HL-60/S4 (cell line): Measurements from ENCODE around the gene SERPINB5.

ENCODE experiments used
- in situ Hi-C: fragments of 300-500 bp; cut with MboI; formaldehyde crosslinking; loops from 2 replicates; pipeline ENCODE4 v1.14.3; 2022; ENCODE audit warnings: low sequenced_read_pairs

Gene SERPINB5

DNA sequence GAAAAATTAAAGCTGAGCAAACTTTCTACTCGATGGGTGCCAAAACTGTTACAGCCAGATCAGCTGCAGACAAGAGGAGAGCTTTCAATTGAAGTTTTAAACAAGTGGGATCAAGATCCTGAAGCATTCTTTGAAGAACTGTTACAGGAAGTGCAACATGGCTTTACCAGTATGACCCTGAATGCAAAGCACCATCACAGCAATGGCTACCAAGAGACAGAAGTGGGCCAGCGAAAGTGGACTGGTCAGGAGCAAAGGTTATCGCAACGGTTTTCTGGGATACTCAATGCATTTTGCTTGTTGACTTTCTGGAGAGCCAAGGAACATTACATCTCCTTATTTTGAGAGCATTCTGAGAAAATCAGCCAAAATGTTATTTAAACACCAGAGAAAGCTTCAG is 9.1 kb upstream of the SERPINB5 start:
- in situ Hi-C loops: no loop called here

GRCh38 chr18:63468575-63468974 is 8.2 kb upstream of the SERPINB5 start:
- in situ Hi-C loops: no loop called here

- in situ Hi-C loops: no loop called here
Measured at GRCh38 chr18:63470751-63471150, 6.0 kb upstream of the SERPINB5 start.

- in situ Hi-C loops: no loop called here
Measured at GRCh38 chr18:63472380-63472779, 4.4 kb upstream of the SERPINB5 start.

DNA sequence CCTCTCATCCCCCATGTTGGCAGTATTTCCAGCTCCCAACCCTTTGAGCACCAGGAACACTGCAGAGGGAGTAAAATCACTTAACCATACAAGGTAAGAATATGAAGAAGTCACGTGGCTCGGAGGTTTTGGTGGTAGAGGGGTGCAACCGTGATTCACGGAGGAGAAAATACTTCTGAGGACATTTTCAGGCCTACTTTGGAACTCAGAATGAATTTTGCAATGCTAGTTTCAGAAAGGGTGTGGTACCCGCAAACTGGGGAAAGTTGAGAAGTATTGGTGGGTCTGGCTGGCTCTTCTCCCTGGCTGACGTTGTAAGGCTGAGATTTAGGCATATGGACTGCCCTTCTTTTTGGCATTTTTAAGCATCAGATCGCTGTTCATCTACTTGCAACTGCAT is 442 bp downstream of the SERPINB5 start:
- in situ Hi-C loops: no loop called here

- in situ Hi-C loops: no loop called here
Measured at GRCh38 chr18:63477968-63478367, 1.2 kb downstream of the SERPINB5 start.

- in situ Hi-C loops: no loop called here
Measured at GRCh38 chr18:63479826-63480225, 3.1 kb downstream of the SERPINB5 start.

GRCh38 chr18:63480476-63480875 is 3.7 kb downstream of the SERPINB5 start:
- in situ Hi-C loops: no loop called here

GRCh38 chr18:63480915-63481314 is 4.2 kb downstream of the SERPINB5 start:
- in situ Hi-C loops: no loop called here

DNA sequence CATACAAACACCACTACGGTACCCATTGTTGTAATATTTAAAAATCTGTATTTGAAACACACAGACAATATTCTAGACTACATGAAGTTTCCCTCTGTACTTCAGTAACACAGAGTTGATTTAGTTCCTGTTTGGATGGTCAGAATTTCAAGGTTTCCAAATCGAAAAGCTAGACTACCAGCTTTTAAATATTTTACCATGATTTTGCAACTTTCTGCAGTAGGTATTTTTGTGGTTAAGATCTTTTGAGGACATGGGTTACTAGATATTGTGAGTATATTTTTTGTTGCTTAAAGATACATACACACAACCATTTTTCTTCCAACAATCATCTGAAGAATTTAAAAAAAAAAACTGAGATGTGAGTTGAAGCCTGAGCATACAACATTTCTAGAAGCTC is 10.9 kb downstream of the SERPINB5 start:
- in situ Hi-C loops: no loop called here

GRCh38 chr18:63488160-63488559 is 11.4 kb downstream of the SERPINB5 start:
- in situ Hi-C loops: no loop called here

DNA sequence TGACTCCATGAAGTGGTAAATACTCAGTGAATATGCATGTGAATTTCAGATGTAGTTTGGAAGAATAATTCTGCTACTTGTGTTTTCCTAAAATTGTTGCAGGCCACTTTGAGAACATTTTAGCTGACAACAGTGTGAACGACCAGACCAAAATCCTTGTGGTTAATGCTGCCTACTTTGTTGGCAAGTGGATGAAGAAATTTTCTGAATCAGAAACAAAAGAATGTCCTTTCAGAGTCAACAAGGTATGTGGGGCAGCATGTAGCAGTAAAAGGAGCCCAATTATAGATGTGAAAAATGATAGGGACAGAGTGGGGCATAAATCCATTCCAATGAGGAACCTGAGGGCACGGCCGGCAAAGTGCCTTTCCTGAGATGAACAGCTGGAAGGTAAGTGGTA is 16.1 kb downstream of the SERPINB5 start:
- in situ Hi-C loops: no loop called here

DNA sequence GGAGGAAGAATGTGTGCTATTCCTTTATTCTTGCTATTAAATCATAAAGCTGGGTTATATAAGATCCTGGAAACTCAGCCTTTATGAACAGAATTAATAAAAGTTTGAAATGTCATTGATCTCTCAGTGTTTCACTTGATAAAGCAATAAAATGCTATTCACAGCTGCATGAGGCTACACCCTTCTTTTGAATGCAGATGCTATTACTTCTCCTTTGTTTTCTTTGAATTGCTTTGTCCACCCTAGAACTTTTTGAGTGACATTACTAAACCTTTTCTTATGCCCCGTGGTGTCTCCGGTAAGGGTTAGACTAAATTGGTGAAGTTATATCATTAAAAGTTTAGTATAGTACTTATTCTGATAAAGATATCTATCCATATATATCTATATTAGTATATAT is 18.9 kb downstream of the SERPINB5 start:
- in situ Hi-C loops: no loop called here

DNA sequence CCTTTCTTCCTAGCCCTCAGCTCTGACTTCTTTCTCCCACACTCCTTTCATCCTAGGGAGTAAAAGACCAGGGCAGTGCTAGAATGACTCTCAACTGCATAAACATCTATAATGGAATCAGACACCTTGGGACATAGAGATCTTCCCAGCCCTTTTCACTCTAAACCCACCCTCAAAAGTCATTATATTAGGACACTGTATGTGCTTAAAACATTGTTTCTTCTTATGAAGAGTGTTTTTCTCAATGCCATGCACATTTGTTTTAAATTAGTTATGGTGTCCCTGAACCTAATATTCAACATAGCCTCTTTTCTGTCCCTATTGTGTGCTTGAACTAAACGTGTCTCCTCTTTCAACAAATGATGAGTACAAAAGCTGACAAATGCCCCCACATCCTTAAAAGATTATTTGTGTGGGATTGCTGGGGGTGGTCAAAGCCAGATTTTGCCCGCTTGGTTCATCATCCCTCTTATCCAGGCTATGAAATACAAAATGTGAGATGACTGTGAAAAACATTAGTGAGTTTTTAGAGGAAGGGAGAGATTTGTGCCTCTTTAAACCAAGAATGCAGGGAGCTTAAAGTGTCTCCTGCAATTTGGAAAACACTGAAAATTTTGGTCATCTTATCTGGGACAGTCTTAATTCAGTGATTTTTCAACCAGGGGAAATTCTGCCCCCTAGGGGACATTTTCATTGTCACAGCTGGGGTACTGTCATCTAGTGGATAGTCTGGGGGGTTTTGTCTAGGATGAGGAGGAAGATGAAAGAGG is 29.0 kb downstream of the SERPINB5 start:
- in situ Hi-C loops: loop anchor here (25.0 kb wide), 1 partner anchor 482 kb away; no protein-coding TSS in a partner anchor

DNA sequence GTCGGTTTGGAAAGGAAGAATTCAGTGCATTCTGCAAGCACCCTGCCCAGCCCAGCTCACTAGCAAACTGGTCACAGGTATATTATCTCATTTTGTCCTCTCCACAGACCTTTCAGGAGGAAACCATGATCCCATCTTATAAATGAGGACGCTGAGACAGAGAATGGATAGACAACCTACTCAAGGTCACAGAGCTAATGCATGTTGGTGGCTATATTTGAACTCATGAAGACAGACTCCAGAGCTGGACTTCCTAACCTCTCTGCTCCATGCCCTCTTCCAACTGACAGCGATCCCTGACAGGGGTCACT is 29.5 kb downstream of the SERPINB5 start:
- in situ Hi-C loops: loop anchor here (25.0 kb wide), 1 partner anchor 481 kb away; no protein-coding TSS in a partner anchor

GRCh38 chr18:63508596-63508995 is 31.8 kb downstream of the SERPINB5 start:
- in situ Hi-C loops: loop anchor here (25.0 kb wide), 1 partner anchor 479 kb away; no protein-coding TSS in a partner anchor

GRCh38 chr18:63511285-63511684 is 34.5 kb downstream of the SERPINB5 start:
- in situ Hi-C loops: loop anchor here (25.0 kb wide), 1 partner anchor 476 kb away; no protein-coding TSS in a partner anchor

- in situ Hi-C loops: loop anchor here (25.0 kb wide), 1 partner anchor 473 kb away; no protein-coding TSS in a partner anchor
Measured at GRCh38 chr18:63514326-63514725, 37.6 kb downstream of the SERPINB5 start.

GRCh38 chr18:63514888-63515678 is 38.3 kb downstream of the SERPINB5 start:
- in situ Hi-C loops: loop anchor here (25.0 kb wide), 1 partner anchor 472 kb away; no protein-coding TSS in a partner anchor

GRCh38 chr18:63515801-63516200 is 39.0 kb downstream of the SERPINB5 start:
- in situ Hi-C loops: loop anchor here (25.0 kb wide), 1 partner anchor 472 kb away; no protein-coding TSS in a partner anchor

- in situ Hi-C loops: loop anchor here (25.0 kb wide), 1 partner anchor 469 kb away; no protein-coding TSS in a partner anchor
Measured at GRCh38 chr18:63518178-63519012, 41.6 kb downstream of the SERPINB5 start.
